ENCODE results near the gene GEN1.

Gene GEN1

DNA sequence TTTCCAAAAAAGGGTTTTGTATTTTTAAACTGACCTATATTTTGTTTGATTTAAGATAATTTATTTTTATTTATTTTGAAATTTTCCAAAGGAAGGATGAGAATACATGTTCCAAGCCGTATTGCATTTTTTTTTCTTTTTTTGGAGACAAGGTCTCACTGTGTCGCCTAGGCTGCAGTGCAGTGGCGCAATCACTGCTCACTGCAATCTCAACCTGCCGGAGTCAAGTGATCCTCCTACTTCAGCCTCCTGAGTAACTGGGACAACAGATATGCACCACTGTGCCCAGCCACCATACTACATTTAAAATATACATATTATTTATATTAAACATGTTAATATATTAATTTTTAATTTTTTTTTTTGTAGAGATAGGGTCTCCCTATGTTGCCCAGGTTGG, 15.0 kb downstream of the GEN1 start:
- no peak overlapping the region for H2BK15ac ChIP-seq (ENCODE audit: low read length)
- H3K79me1 ChIP-seq (ENCODE audit: low read depth, low read length): no peaks in the 10 kb centered on the region
- no peak overlapping the region for H2BK12ac ChIP-seq (ENCODE audit: low read length)
- H3K23ac ChIP-seq (ENCODE audit: low read depth, low read length, poor library complexity): no peak overlapping the region
- no peak overlapping the region for H3K18ac ChIP-seq (ENCODE audit: low read length)
- H3K4ac ChIP-seq (ENCODE audit: low read length): no peak overlapping the region
- no peak overlapping the region for H2BK5ac ChIP-seq (ENCODE audit: low read length)
- no peak overlapping the region for H4K91ac ChIP-seq (ENCODE audit: low read depth, low read length, poor library complexity)
- no peaks in the 10 kb centered on the region for H3K4me1 ChIP-seq (ENCODE audit: control insufficient read depth in 2 of 2, insufficient read depth in 1 of 2, low read depth in 1 of 2, low read length in 2 of 2)
- peaks cover 6 to 93% of the 10 kb centered on the region in 2 donors for H3K36me3 ChIP-seq (replicated peaks in 1 of 2; ENCODE audit: control insufficient read depth in 2 of 2, insufficient read depth in 2 of 2, low read length in 2 of 2)
- DNase-seq (ENCODE audit: low spot score): no peak
- no peak overlapping the region for H3K27ac ChIP-seq (replicated peaks; ENCODE audit: low read length)
- no peak overlapping the region for H3K9ac ChIP-seq (ENCODE audit: low read depth, low read length, poor library complexity)
- H4K8ac ChIP-seq (ENCODE audit: low read depth, low read length): no peak overlapping the region
- no CpG with 5 or more reads among the region's 4 CpGs for WGBS, 2 donors (ENCODE audit: extremely low coverage in 2 of 2, insufficient read length in 2 of 2, insufficient replicate concordance in 1 of 2)
- H2BK120ac ChIP-seq (ENCODE audit: low read depth, low read length): no peak overlapping the region
- no peaks in the 10 kb centered on the region for H3K27me3 ChIP-seq (ENCODE audit: control insufficient read depth in 3 of 3, insufficient read depth in 3 of 3, low read depth in 1 of 3, low read length in 3 of 3)
- no peak overlapping the region for H3K4me3 ChIP-seq (ENCODE audit: low read length in 2 of 2)
- no peak overlapping the region for H3K14ac ChIP-seq (ENCODE audit: low read length)
- no peaks in the 10 kb centered on the region for H3K9me3 ChIP-seq (replicated peaks in 1 of 2; ENCODE audit: control insufficient read depth in 2 of 2, insufficient read depth in 1 of 2, low read depth in 1 of 2, low read length in 2 of 2)
- H2AK5ac ChIP-seq (ENCODE audit: low read depth, low read length): no peak overlapping the region
- no peak overlapping the region for H3K4me2 ChIP-seq (ENCODE audit: insufficient read depth, low read length, poor library complexity, severe bottlenecking)
- no peak overlapping the region for H2AFZ ChIP-seq (ENCODE audit: low read length)

DNA sequence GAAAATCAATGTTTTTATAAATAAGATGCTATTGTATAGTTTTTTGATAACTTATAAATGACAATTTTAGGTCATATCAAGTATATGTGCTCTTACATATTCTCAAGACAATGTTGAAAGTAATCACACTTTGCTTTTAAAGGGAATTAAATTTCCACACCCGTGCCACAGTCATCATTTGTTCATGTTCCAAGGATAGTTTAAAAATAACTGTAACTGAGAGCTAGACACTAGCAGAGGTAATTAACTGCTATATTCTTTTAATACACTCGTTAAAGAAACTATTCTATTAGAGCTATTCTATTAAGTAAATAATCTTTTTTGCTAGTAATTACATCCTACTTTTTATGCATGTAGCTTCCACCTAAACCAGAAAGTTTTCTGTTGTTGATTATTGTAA, 18.0 kb downstream of the GEN1 start:
- Histone ChIP-seq H2BK120ac (ENCODE audit: low read depth, low read length) (no peak overlapping the region), H3K36me3 (replicated peaks in 1 of 2; ENCODE audit: control insufficient read depth in 2 of 2, insufficient read depth in 2 of 2, low read length in 2 of 2) (peaks cover 4 to 98% of the 10 kb centered on the region in 2 donors), H3K23ac (ENCODE audit: low read depth, low read length, poor library complexity) (no peak overlapping the region), H3K14ac (ENCODE audit: low read length) (no peak overlapping the region), H3K4me1 (ENCODE audit: control insufficient read depth in 2 of 2, insufficient read depth in 1 of 2, low read depth in 1 of 2, low read length in 2 of 2) (no peaks in the 10 kb centered on the region), H3K79me1 (ENCODE audit: low read depth, low read length) (no peaks in the 10 kb centered on the region), H3K27me3 (ENCODE audit: control insufficient read depth in 3 of 3, insufficient read depth in 3 of 3, low read depth in 1 of 3, low read length in 3 of 3) (no peaks in the 10 kb centered on the region), H3K27ac (replicated peaks; ENCODE audit: low read length) (no peak overlapping the region), H3K18ac (ENCODE audit: low read length) (no peak overlapping the region), H2BK12ac (ENCODE audit: low read length) (no peak overlapping the region), H4K8ac (ENCODE audit: low read depth, low read length) (no peak overlapping the region), H3K9ac (ENCODE audit: low read depth, low read length, poor library complexity) (no peak overlapping the region), H3K9me3 (replicated peaks in 1 of 2; ENCODE audit: control insufficient read depth in 2 of 2, insufficient read depth in 1 of 2, low read depth in 1 of 2, low read length in 2 of 2) (no peaks in the 10 kb centered on the region), H2BK15ac (ENCODE audit: low read length) (no peak overlapping the region), H2AFZ (ENCODE audit: low read length) (no peak overlapping the region), H3K4me3 (ENCODE audit: low read length in 2 of 2) (no peak overlapping the region), H4K91ac (ENCODE audit: low read depth, low read length, poor library complexity) (no peak overlapping the region), H3K4ac (ENCODE audit: low read length) (no peak overlapping the region), H2BK5ac (ENCODE audit: low read length) (no peak overlapping the region), H2AK5ac (ENCODE audit: low read depth, low read length) (no peak overlapping the region), H3K4me2 (ENCODE audit: insufficient read depth, low read length, poor library complexity, severe bottlenecking) (no peak overlapping the region)
- WGBS, 2 donors (ENCODE audit: extremely low coverage in 2 of 2, insufficient read length in 2 of 2, insufficient replicate concordance in 1 of 2): no CpG with 5 or more reads among the region's 2 CpGs
- DNase-seq (ENCODE audit: low spot score): no peak

DNA sequence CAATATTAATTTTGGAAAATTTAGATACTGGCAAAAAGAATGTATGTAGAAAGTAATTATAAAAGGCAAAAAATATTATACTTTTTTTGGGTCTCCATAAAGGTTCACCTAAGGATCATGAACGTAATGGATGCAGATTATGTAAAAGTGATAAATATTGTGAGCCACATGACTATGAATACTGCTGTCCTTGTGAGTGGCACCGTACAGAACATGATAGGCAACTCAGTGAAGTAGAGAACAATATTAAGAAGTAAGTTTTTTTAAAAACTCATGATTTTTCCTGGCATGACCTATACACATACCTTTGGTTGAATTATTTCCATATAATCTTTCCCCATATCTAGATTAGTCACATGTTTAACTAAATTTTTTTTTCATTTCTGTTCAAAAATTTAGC, 18.6 kb downstream of the GEN1 start:
- no peaks in the 10 kb centered on the region for H3K4me1 ChIP-seq (ENCODE audit: control insufficient read depth in 2 of 2, insufficient read depth in 1 of 2, low read depth in 1 of 2, low read length in 2 of 2)
- no peak overlapping the region for H4K8ac ChIP-seq (ENCODE audit: low read depth, low read length)
- no peaks in the 10 kb centered on the region for H3K9me3 ChIP-seq (replicated peaks in 1 of 2; ENCODE audit: control insufficient read depth in 2 of 2, insufficient read depth in 1 of 2, low read depth in 1 of 2, low read length in 2 of 2)
- no peak overlapping the region for H3K14ac ChIP-seq (ENCODE audit: low read length)
- no peak overlapping the region for H3K9ac ChIP-seq (ENCODE audit: low read depth, low read length, poor library complexity)
- H2BK5ac ChIP-seq (ENCODE audit: low read length): no peak overlapping the region
- H3K79me1 ChIP-seq (ENCODE audit: low read depth, low read length): no peaks in the 10 kb centered on the region
- no peak overlapping the region for H3K4me2 ChIP-seq (ENCODE audit: insufficient read depth, low read length, poor library complexity, severe bottlenecking)
- no peak for DNase-seq (ENCODE audit: low spot score)
- no peaks in the 10 kb centered on the region for H3K27me3 ChIP-seq (ENCODE audit: control insufficient read depth in 3 of 3, insufficient read depth in 3 of 3, low read depth in 1 of 3, low read length in 3 of 3)
- H2AK5ac ChIP-seq (ENCODE audit: low read depth, low read length): no peak overlapping the region
- no peak overlapping the region for H3K18ac ChIP-seq (ENCODE audit: low read length)
- no CpG with 5 or more reads among the region's 2 CpGs for WGBS, 2 donors (ENCODE audit: extremely low coverage in 2 of 2, insufficient read length in 2 of 2, insufficient replicate concordance in 1 of 2)
- no peak overlapping the region for H2AFZ ChIP-seq (ENCODE audit: low read length)
- H2BK15ac ChIP-seq (ENCODE audit: low read length): no peak overlapping the region
- H2BK120ac ChIP-seq (ENCODE audit: low read depth, low read length): no peak overlapping the region
- no peak overlapping the region for H3K23ac ChIP-seq (ENCODE audit: low read depth, low read length, poor library complexity)
- no peak overlapping the region for H3K4ac ChIP-seq (ENCODE audit: low read length)
- no peak overlapping the region for H4K91ac ChIP-seq (ENCODE audit: low read depth, low read length, poor library complexity)
- no peak overlapping the region for H3K27ac ChIP-seq (replicated peaks; ENCODE audit: low read length)
- no peak overlapping the region for H2BK12ac ChIP-seq (ENCODE audit: low read length)
- H3K36me3 ChIP-seq (replicated peaks in 1 of 2; ENCODE audit: control insufficient read depth in 2 of 2, insufficient read depth in 2 of 2, low read length in 2 of 2): peaks cover 4 to 98% of the 10 kb centered on the region in 2 donors
- no peak overlapping the region for H3K4me3 ChIP-seq (ENCODE audit: low read length in 2 of 2)

DNA sequence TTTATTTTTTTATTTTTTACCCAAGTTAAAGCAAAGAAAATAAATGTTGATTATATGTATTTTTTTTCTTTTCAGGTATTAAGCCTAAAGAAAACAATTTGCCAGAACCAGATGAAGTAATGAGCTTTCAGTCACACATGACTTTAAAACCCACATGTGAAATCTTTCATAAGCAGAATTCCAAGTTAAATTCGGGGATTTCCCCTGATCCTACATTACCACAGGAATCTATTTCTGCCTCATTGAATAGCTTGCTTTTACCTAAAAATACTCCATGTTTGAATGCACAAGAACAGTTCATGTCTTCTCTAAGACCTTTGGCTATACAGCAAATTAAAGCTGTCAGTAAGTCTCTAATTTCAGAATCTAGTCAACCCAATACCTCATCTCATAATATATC, 26.6 kb downstream of the GEN1 start:
- Histone ChIP-seq H3K4me2 (ENCODE audit: insufficient read depth, low read length, poor library complexity, severe bottlenecking) (no peak overlapping the region), H2AFZ (ENCODE audit: low read length) (no peak overlapping the region), H3K36me3 (replicated peaks in 1 of 2; ENCODE audit: control insufficient read depth in 2 of 2, insufficient read depth in 2 of 2, low read length in 2 of 2) (peaks cover 1 to 79% of the 10 kb centered on the region in 2 donors), H2BK5ac (ENCODE audit: low read length) (no peak overlapping the region), H3K23ac (ENCODE audit: low read depth, low read length, poor library complexity) (no peak overlapping the region), H3K27ac (replicated peaks; ENCODE audit: low read length) (no peak overlapping the region), H4K8ac (ENCODE audit: low read depth, low read length) (no peak overlapping the region), H3K9me3 (replicated peaks in 1 of 2; ENCODE audit: control insufficient read depth in 2 of 2, insufficient read depth in 1 of 2, low read depth in 1 of 2, low read length in 2 of 2) (no peaks in the 10 kb centered on the region), H3K27me3 (ENCODE audit: control insufficient read depth in 3 of 3, insufficient read depth in 3 of 3, low read depth in 1 of 3, low read length in 3 of 3) (no peaks in the 10 kb centered on the region), H3K14ac (ENCODE audit: low read length) (no peak overlapping the region), H3K4me3 (ENCODE audit: low read length in 2 of 2) (no peak overlapping the region), H3K9ac (ENCODE audit: low read depth, low read length, poor library complexity) (no peak overlapping the region), H2BK120ac (ENCODE audit: low read depth, low read length) (no peak overlapping the region), H3K4me1 (ENCODE audit: control insufficient read depth in 2 of 2, insufficient read depth in 1 of 2, low read depth in 1 of 2, low read length in 2 of 2) (no peaks in the 10 kb centered on the region), H3K4ac (ENCODE audit: low read length) (no peak overlapping the region), H3K79me1 (ENCODE audit: low read depth, low read length) (no peaks in the 10 kb centered on the region), H4K91ac (ENCODE audit: low read depth, low read length, poor library complexity) (no peak overlapping the region), H2BK12ac (ENCODE audit: low read length) (no peak overlapping the region), H2AK5ac (ENCODE audit: low read depth, low read length) (no peak overlapping the region), H2BK15ac (ENCODE audit: low read length) (no peak overlapping the region), H3K18ac (ENCODE audit: low read length) (no peak overlapping the region)
- no CpG with 5 or more reads among the region's 1 CpG for WGBS, 2 donors (ENCODE audit: extremely low coverage in 2 of 2, insufficient read length in 2 of 2, insufficient replicate concordance in 1 of 2)
- DNase-seq (ENCODE audit: low spot score): no peak
